ENCODE data around the gene IFNL2. TPM values are rescaled to one million over a fixed set of nuclear protein-coding genes. Genes with fewer than 3 reads are reported as not detected.
"Not testable (repeated sequence)": the region's sequence is repeated elsewhere in the genome, so short reads cannot be mapped to it uniquely, and the experiment has no call there.

The IFNL2 gene
- polyA plus RNA-seq, 1 donor: not detected

GRCh38 chr19:39253374-39254149, 14.6 kb upstream of the IFNL2 start:
- DNase-seq: no peak

DNA sequence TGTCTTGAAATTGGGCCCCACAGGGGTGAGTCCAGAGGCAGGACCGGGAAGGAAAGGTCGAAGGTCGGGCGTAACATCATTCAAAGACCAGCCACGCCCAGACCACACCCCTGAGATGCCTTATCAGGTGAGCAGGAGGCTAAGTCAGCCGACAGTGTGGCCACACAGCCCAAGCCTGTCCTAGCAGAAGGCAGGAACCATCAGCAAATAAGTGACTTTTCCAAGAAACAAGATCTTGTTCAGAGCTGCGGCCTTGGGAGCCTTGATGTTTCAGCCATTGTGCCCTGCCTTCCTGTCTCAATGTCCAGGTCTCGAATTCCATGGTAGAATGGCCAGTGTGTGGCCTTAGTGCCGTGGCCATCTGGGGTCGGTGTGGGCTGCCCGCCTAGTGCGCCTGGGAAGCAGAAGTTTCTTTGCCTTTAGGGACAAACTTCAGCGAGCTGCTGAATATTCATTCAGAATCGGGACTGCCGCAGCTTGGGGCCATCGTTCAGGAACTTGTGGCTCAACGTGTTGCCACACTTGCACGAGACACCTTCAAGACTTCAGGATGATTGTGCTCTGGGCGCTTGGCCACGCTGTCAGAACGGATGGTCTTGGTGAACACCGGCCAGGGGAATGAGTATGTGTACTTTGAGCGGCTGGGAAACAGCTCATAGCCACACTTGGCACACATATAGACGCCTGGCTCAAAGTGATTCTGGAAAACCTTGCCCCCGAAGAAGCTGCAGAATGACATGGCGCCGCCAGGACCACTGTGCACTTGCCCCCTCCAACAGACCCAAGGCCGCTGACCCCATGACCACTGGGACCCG, 13.5 kb upstream of the IFNL2 start:
- no peak for DNase-seq

DNA sequence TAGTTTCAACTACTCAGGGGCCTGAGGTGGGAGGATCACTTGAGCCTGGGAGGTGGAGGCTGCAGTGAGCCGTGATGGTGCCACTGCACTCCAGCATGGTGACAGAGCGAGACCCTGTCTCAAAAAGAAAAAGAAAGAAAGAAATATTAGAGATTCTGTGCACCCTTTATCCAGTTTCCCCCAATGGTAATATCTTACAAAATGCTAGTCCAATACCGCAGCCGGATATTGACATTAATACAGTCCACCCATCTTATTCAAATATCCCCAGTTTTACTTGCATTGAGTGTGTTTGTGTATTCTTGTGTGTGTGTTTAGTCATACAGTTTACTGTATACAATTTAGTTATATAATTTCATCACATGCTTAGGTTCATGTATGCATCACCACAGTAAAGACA, 11.0 kb upstream of the IFNL2 start:
- no peak for DNase-seq

- DNase-seq: no peak
Observed at GRCh38 chr19:39261704-39262103, 6.5 kb upstream of the IFNL2 start.

GRCh38 chr19:39262496-39262895, 5.7 kb upstream of the IFNL2 start:
- no peak for DNase-seq

- DNase-seq: no peak
Observed at GRCh38 chr19:39263912-39264305, 4.3 kb upstream of the IFNL2 start.

DNA sequence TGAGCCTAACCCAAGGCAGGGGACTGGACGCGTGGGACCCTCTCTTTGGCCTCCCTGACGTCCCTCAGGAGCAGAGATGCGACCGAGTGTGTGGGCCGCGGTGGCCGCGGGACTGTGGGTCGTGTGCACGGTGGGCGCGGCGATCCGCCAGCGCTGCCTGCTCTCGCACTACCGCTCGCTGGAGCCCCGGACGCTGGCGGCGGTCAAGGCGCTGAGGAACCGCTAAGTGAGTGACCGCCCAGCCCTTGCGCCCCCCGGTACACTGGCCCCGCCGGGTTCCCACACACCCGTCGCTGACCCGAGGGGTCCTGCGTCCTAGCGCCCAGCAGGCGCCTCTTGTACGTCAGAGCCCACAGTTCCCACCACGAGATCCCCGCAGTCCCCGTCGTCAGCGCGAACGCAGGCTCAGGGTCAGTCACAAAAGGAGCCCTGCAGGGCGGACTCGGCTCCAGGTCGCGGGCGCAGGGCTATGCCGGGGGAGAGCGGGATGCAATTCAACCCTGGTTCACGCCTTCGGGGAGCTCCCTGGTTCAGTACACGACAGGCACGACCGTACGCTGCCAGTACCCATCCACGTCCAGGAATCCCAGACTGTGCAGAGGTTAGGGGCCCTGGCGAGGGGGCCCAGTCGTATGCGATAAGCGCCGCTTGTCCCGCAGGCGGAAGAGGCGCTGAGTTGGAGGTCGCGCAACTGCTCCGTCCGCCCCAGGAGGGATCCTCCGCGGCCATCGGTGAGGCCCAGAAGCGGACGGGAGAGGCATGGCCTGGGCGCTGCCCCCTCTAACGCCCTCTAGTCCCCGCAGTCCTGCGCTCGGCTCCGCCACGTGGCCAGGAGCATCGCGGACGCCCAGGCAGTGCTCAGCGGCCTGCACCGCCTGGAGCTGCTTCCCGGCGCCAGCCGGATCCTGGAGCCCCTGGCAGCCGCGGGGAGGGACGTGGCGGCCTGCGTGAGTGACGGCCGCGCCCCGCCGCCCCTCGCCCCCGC, 3.6 kb upstream of the IFNL2 start:
- peak; percentile 26 for DNase-seq

DNA sequence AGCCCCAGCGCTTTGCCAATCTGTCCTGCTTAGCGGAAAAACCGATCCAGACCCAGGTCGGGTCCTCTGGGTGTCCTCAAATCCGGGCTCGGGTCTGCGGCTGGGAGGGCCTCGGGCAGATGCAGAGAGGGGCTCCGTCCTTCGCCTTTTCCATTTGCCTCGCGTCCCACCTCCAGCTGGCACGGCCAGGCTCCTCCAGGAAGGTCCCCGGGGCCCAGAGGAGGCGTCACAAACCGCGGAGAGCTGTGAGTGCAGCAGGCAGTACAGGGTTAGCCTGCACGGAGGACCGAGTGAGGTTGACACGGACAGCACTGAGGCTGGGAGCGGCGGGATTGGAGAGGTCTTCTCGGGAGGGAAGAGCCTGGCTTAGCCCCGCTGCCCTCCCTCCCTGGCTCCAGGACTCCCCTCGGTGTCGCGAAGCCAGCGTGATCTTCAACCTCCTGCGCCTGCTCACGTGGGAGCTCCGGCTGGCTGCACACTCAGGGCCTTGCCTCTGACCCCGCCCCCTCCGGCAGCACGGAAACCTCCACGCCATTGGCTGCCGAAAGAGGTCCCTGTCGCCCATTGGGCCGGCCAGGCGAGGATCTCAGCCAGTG, 2.8 kb upstream of the IFNL2 start:
- DNase-seq: no peak

- DNase-seq: not testable (repeated sequence)
Observed at GRCh38 chr19:39268531-39269223, 481 bp downstream of the IFNL2 start.

GRCh38 chr19:39269369-39269768, 1.2 kb downstream of the IFNL2 start:
- DNase-seq: not testable (repeated sequence)

DNA sequence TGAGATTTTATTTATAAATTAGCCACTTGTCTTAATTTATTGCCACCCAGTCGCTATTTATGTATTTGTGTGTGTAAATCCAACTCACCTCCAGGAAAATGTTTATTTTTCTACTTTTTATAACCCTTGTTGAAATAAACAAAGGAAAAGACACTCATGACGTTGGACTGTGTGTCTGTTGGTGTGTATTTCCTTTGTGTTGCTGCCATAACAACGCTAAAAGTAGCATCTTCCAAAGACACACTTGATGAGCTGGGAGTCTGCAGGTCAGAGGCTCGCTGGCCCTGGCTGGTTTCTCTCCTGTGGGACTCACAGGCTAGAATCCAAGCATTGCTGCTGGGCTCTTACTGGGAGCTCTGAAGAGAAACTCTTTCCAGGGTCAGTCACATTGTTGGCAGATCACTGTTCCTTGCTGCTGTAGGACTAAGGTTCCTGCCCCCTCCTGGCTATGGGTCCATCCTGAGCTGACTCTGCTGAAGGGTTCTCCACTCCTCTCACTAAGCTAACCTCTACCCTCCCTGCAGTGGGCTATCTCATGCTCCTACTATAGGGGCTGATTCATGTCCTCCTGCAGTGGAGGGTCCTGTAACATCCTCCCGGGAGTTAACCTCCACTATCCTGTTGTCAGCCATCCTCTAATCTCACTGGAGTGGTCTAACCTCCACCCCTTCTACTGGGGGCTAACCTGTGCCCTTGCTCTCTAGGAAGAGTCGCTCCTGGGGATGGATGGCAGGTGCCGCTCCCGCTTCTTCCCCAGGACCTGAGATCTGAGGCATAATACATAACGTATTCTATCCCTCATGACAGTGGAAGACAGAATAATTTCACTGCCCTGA, 2.1 kb downstream of the IFNL2 start:
- DNase-seq: no peak

GRCh38 chr19:39273859-39274258, 5.7 kb downstream of the IFNL2 start:
- not testable (repeated sequence) for DNase-seq

DNA sequence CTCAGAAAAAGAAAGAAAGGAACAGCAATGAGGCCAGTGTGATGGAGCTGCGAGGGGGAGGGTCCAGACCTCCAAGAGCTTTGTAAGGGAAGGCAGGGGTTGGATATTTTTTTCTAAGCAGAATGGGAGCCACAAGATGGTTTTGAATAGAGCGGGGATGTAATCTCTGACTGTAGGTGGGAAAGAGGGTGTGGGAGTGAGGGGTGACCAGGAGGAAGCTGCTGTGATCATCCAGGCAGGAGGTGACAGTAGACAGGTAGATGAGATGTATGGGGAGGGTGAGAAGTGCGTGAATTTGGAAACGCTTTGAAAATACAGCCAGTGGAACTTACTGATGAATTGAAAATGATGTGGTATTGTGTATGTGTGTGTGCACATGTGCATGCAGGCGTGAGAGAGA, 7.4 kb downstream of the IFNL2 start:
- no peak for DNase-seq

DNA sequence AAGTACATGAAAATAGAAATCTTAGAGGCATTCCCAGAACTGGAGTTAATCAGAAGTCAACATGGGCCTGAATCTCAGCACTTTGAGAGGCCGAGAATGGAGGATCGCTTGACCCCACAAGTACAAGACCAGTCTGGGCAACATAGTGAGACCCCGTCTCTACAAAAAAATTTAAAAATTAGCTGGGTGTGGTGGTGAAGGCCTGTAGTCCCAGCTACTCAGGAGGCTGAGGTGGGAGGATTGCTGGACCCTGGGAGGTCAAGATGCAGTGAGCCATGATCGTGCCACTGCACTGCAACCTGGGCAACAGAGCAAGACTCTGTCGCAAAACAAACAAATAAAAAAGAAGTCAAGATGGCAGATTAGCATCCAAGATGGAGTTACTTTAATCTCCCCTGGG, 8.5 kb downstream of the IFNL2 start:
- no peak for DNase-seq

DNA sequence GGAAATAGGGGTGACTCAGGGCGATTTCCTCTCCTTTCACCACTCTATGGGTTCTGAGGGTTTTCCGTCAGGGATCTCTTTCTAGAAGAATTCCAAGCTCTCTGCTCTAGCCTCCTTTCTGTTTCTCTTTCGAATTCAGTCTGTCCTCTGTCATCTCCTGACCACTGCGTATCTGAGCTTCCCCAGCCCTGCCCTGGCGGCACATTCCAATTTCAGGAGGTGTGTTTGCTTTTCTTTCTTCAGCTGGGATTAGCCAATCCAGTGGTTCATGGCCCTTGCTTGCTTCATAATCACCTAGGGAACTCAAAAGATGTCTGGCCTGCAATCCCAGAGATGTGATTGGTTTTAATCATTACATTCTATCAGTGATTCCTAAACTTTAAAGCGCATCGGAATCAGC, 9.4 kb downstream of the IFNL2 start:
- DNase-seq: no peak

GRCh38 chr19:39282021-39282420, 13.8 kb downstream of the IFNL2 start:
- no peak for DNase-seq

DNA sequence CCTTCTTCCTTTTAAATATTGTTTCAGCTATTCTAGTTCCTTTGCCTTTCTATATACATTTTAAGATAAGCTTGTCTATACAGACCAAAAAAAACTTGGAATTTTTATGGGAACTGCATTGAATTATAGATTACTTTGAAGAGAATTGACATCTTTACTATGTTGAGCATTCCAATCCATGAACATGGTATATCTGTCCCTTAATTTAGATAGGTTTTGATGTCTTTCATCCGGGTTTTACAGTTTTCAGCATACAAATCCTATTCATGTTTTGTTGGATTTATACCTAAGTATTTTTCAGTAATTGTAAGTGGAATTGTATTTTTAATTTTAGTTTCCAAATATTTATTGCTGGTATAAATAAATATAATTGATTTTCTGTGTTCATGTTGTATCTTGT, 15.8 kb downstream of the IFNL2 start:
- no peak for DNase-seq

GRCh38 chr19:39293394-39293793, 25.2 kb downstream of the IFNL2 start:
- no peak for DNase-seq

DNA sequence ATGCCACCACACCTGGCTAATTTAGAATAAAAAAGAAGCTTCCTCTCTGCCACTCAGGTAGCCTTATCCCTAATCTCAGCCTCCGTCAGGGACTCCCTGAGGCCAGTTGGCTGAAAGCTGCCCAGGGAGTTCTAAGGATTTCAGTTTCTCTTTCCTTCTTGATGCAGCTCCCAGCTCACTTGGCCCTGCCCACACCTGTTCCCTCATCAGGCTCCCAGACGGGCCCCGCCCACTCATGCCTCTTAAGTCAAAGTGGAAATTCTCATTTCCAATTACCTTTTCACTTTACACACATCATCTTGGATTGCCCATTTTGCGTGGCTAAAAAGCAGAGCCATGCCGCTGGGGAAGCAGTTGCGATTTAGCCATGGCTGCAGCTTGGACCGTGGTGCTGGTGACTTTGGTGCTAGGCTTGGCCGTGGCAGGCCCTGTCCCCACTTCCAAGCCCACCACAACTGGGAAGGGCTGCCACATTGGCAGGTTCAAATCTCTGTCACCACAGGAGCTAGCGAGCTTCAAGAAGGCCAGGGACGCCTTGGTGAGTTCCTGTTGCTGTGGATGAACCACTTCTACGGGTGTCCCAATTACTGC, 28.0 kb downstream of the IFNL2 start, which contains the start of gene IFNL1:
Gene IFNL1 (plus strand): TSS at position 353 of the 591 bp plus-strand sequence. CDS start 15 bp downstream, at position 368.
- DNase-seq: no peak

DNA sequence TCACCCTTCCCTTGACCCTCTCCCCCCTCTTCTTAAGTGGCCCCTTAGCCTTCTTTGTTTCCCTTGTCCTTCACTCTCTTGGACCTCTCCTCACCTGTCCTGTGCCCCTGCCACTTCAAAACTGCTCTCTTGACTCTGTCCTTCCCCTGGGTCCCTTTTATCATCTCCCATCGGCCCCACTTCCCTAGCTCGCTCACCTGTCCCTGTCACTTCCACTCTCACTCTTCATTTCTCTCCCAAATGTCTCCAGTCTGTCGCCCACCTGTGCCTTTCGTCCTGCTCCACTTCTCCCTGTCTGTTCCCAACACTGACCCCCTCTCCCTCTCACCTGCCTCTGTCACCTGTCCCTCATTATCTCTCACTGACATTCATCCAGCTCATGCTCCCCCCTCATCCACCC, 28.7 kb downstream of the IFNL2 start:
- no peak for DNase-seq

All from hindlimb muscle (tissue), 1 donor.